Peyer's patch (tissue), 4 donors: Measurements from ENCODE around the gene CALN1. TPM values are rescaled to one million over a fixed set of nuclear protein-coding genes. Genes with fewer than 3 reads are reported as not detected.

Source experiments
- DNase-seq, 3 donors: peaks; one replicate each; pipeline ENCODE4 v3.0.0-alpha.2; 2017 to 2019
- H3K27ac ChIP-seq, 4 donors: fragments of 200-600 bp; sonication (generic); one replicate each; pipeline ENCODE4 v1.5.1; 2016 to 2019
- H3K27me3 ChIP-seq, 2 donors: fragments of 200-600 bp; sonication (generic); one replicate each; pipeline ENCODE4 v1.5.1; 2019
- H3K36me3 ChIP-seq, 3 donors: fragments of 200-600 bp; sonication (generic); one replicate each; pipeline ENCODE4 v1.5.1; 2016 to 2019
- H3K4me1 ChIP-seq, 4 donors: fragments of 200-600 bp; sonication (generic); one replicate each; pipeline ENCODE4 v1.5.1; 2016 to 2019
- H3K4me3 ChIP-seq, 4 donors: fragments of 200-600 bp; sonication (generic); 1 replicate in 3 of 4; 2 replicates in 1 of 4; pipeline ENCODE4 v1.5.1; 2016 to 2019; ENCODE audit warnings: mild to moderate bottlenecking in 1 of 4
- H3K9me3 ChIP-seq, 4 donors: fragments of 200-600 bp; sonication (generic); one replicate each; pipeline ENCODE4 v1.5.1; 2016 to 2019; ENCODE audit warnings: mild to moderate bottlenecking in 1 of 4
- CTCF ChIP-seq, 6 experiments: fragments of 450-650 bp in 4 of 6; fragments of 200-600 bp in 2 of 6; sonication (generic) in 1 of 6; IDR thresholded peaks; one replicate each; pipeline ENCODE4 v1.5.1; 2017 to 2019; ENCODE audit warnings: antibody characterized with exemption in 6 of 6, mild to moderate bottlenecking in 3 of 6, moderate library complexity in 1 of 6
- POLR2A ChIP-seq, 2 donors: fragments of 450-650 bp; IDR thresholded peaks; one replicate each; pipeline ENCODE4 v1.5.1; 2017; ENCODE audit warnings: antibody characterized with exemption in 2 of 2, mild to moderate bottlenecking in 2 of 2, moderate library complexity in 2 of 2
- total RNA-seq, 4 donors: library from RNA; depleted of rRNA; stranded (reverse); fragments of >200 nt; gene quantifications; one replicate each; pipeline ENCODE4 v1.1.0, GENCODE V29; 2016

Gene CALN1
- total RNA-seq, 4 donors from 2014 or later: 0.13 TPM; not detected in 3

DNA sequence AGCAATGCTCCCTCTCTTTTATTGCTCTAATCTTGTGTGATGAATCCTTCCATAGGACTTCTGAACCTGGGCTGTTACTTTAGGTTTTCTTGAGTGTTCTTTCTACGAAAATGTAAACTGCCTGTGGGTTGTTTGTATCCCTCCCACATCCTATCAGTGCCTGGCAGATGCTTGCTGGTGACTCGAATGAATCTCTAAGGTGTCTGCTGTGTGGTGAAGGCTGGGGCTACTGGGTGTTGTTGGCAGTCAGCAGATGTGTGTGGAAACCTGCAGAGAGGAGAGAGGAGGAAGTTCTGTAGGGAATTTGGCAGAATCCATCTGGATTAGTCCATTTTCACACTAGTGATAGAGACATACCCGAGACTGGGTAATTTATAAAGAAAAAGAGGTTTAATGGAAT is 639.4 kb downstream of the CALN1 start:
- no peaks in the 10 kb centered on the region for H3K36me3 ChIP-seq
- H3K27me3 ChIP-seq: no peaks in the 10 kb centered on the region
- DNase-seq: no peak
- H3K27ac ChIP-seq: no peak overlapping the region
- H3K4me3 ChIP-seq: no peak overlapping the region
- no peaks in the 10 kb centered on the region for H3K4me1 ChIP-seq
- H3K9me3 ChIP-seq: no peaks in the 10 kb centered on the region
- TF ChIP-seq CTCF (IDR thresholded peaks at IDR 0.05): no peak
- TF ChIP-seq POLR2A (IDR thresholded peaks at IDR 0.05): no peak

DNA sequence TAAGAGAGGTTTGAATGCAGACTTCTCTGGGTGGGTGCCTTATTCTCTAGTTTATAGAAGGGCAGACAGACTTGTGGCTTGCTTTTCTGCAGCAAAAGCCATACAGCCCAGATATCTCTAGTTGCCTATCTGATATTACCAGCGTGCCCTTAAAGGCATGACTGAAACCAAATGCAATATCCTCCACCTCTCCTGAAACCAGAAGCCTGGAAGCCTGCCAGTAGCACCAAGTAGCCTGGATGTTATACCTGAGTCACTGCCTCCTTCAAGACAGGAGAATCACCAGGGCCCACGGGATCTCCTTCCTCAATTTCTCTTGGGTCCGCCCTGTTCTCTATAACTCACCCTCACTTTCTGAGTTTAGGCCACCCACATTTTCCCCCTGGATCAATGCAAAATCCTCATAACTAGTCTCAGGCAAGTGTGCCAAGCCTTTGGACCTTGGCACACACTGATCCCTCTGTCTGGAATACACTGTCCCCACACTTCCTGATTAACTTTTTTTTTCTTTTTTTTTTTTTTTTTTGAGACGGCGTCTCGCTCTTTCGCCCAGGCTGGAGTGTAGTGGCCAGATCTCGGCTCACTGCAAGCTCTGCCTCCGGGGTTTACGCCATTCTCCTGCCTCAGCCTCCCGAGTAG is 641.8 kb downstream of the CALN1 start:
- no peaks in the 10 kb centered on the region for H3K9me3 ChIP-seq

DNA sequence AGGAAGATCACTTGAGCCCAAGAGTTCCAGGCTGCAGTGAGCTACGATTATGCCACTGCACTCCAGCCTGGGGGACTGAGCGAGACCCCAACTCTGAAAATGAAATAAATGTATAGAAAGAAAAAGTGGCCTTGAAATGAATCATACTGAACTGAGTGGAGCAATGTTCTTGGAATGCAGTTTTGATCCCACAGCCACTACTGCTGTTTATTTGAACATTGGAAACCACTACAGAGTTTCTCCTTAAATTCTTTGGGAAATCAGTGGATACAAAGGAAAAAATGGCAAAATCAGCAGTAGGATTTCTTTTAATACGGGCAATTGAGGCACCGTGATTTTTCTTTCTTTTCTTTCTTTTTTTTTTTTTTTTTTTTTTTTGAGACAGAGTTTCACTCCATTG is 642.8 kb downstream of the CALN1 start:
- Histone ChIP-seq H3K4me1 (no peaks in the 10 kb centered on the region), H3K9me3 (no peaks in the 10 kb centered on the region), H3K36me3 (no peaks in the 10 kb centered on the region), H3K27ac (no peak overlapping the region), H3K4me3 (no peak overlapping the region), H3K27me3 (no peaks in the 10 kb centered on the region)
- TF ChIP-seq CTCF (IDR thresholded peaks at IDR 0.05) (no peak), POLR2A (IDR thresholded peaks at IDR 0.05) (no peak)
- DNase-seq: no peak

More for the DNA sequence above, 641.8 kb downstream of the CALN1 start:
- H3K4me1 ChIP-seq: no peaks in the 10 kb centered on the region
- H3K27ac ChIP-seq: no peak overlapping the region
- DNase-seq: no peak
- no peaks in the 10 kb centered on the region for H3K36me3 ChIP-seq
- TF ChIP-seq CTCF (IDR thresholded peaks at IDR 0.05): no peak
- TF ChIP-seq POLR2A (IDR thresholded peaks at IDR 0.05): no peak
- no peaks in the 10 kb centered on the region for H3K27me3 ChIP-seq
- H3K4me3 ChIP-seq: no peak overlapping the region

DNA sequence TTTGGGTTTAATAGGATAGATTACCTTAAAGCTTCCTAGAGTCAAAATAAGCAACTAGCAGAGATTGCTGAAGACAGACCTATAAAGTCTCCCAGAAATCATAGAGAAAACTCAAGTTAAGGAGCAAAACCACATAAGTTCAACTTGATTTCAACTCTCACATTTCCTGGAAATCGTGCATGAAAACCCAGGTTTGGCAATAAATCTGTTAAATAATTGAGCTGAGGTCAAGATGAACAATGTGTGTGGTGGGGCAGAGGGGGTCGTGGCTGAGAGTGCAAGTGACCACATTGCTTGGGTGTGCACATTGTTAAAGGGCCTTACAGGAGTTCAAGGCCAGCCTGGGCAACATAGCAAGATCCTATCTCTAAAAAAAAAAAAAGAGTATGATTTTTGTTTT is 643.7 kb downstream of the CALN1 start:
- TF ChIP-seq CTCF (IDR thresholded peaks at IDR 0.05) (no peak), POLR2A (IDR thresholded peaks at IDR 0.05) (no peak)
- Histone ChIP-seq H3K4me3 (no peak overlapping the region), H3K27ac (no peak overlapping the region), H3K27me3 (no peaks in the 10 kb centered on the region), H3K4me1 (no peaks in the 10 kb centered on the region), H3K9me3 (no peaks in the 10 kb centered on the region), H3K36me3 (no peaks in the 10 kb centered on the region)
- DNase-seq: no peak

DNA sequence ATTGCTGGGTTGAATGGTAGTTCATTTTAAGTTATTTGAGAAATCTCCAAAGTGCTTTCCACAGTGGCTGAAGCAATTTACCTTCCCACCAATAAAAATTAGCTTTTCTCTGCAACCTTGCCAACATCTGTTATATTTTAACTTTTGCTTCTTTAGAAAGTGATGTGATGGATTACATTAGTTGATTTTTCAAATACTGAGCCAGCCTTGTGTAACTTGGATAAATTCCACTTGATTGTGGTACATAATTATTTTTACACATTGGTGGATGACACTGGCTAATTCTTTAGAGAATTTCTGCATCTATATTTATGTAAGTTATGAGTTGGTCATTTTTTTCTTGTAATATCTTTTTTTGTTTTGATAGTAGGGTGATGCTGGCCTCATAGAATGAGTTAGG is 646.1 kb downstream of the CALN1 start:
- Histone ChIP-seq H3K4me3 (no peak overlapping the region), H3K27me3 (no peaks in the 10 kb centered on the region), H3K27ac (no peak overlapping the region), H3K36me3 (no peaks in the 10 kb centered on the region), H3K4me1 (no peaks in the 10 kb centered on the region), H3K9me3 (no peaks in the 10 kb centered on the region)
- no peak for DNase-seq
- TF ChIP-seq POLR2A (IDR thresholded peaks at IDR 0.05) (no peak), CTCF (IDR thresholded peaks at IDR 0.05) (no peak)

DNA sequence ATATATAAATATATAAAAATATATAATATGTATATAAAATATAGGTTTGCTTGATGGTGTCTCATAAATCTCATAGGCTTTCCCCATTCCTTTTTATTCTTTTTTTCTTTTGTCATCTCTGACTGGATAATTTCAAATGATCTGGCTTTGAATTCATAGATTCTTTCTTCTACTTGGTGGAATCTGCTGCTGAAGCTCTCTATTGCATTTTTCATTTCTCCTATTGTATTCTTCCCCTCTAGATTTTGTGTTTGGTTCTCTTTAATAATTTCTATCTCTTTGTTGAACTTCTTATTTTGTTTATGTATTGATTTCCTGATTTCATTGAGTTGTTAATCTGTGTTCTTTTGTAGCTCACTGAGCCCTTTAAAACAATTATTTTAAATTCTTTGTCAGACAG is 650.8 kb downstream of the CALN1 start:
- H3K4me1 ChIP-seq: no peaks in the 10 kb centered on the region
- no peak for TF ChIP-seq POLR2A (IDR thresholded peaks at IDR 0.05)
- no peak for TF ChIP-seq CTCF (IDR thresholded peaks at IDR 0.05)
- no peak overlapping the region for H3K4me3 ChIP-seq
- H3K27me3 ChIP-seq: no peaks in the 10 kb centered on the region
- no peak overlapping the region for H3K27ac ChIP-seq
- H3K9me3 ChIP-seq: no peaks in the 10 kb centered on the region
- H3K36me3 ChIP-seq: no peaks in the 10 kb centered on the region
- DNase-seq: no peak
